CD4-positive, alpha-beta T cell treated with Interleukin-4 for 4 hours (primary cell): Measurements from ENCODE around the gene DPAGT1.

Experiments
- DNase-seq: peaks from one replicate; pipeline ENCODE4 v3.0.0-alpha.2; 2020

The DPAGT1 gene

DNA sequence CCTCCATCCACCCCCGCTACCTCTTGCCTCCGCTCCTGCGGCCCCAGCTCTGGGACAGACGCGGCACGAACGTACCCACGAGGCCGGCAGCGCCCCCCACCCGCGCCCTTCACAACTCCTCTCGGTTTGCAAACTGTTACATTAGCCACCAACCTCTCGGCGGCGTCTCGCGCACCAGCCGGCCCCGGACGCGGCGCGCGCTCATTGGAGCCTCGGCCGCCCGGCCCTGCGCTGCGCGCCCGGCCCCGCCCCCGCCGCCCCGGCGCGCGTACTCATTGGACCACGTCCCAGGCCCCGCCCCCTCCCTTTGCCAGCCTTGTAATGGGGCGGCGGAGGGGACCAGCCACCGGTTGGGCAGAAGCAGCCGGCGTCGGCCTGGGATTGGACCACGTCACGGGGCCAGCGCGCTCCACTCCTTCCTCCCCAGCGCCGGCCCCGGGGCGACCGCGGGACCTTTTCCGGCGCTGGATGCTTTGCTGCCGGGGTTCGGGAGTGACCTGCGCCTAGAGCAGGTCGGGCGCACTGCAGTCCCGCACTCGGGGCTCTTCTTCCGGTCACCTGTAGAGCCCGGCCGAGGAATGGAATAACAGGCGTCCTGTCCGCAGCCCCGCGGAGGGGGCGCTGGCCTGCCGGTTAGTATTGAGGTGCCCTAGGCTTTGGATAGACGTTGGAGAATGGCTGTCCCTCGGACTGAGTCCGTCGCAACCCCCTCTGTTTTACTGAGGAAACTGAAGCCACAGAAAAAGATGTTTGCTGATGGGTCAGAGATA lies 44.5 kb downstream of the DPAGT1 start, which contains the start of gene HYOU1:
HYOU1 (minus strand) TSS at position 206 of the 770 bp plus-strand sequence. CDS start 1,045 bp downstream, outside the sequence.
- DNase-seq = peak; percentile 96

DNA sequence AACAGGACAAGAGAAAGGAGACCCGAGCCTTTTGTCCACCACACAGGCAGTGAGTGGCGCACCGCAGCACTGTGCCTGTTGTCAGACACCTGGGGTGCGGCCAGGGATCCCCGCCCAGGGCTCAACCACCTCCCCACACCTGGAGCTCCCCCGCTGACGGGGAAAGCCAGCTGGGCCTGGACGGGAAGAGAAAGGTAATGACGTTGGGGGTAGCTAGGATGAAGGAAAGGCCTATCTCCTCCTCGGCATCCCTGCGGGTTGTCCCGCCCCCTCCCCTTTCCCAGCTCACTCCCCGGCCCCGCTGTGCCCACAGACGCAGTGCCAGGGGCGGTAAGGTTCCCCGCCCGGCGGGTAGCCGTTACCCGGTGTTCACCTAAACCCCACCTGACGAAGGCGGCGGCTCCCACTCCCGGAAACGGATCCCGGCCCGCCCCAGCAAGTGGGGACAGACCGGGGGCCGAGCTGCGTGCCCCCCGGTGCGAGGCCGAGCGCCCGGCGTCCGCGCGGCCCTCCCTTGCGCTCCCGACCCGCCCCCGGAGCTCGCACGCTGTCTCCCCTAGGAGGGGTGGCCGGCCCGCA lies 45.1 kb downstream of the DPAGT1 start:
- peak; percentile 38 for DNase-seq

DNA sequence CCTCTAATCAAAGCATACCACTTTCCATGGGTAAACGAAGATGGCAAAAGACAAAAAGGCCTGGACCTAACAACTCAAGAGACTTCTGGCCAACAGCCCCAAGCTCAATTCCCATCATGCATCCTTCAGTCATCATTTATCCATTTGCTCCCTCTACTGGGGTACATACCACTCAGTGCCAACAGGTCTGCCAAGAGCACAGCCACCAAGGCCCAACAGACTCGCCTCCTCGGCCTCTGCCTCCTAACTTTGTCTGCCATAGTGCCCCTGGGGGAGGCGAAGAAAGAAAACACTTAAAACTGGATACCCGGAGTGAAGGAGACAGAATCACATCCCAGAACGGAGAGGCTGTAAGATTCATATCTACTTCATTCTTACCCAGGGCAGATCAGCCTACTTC lies 45.8 kb downstream of the DPAGT1 start:
- DNase-seq = no peak

DNA sequence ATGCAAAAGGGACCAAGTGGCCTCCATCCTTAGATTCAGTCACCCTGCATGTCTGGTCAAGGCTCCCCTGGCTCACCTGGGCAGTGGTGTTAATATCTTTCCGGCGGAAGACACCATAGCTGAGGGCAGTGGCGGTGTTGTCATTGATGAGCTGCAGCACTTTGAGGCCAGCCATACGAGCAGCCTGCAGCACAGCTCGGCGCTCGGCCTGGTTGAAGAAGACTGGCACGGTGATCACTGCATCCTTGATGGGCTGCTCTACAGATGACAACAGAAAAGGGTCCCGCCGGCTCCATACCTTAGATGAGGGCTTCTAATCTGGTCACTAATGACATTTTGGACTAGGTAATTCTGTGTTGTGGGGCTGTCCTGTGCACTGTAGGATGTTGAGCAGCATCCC lies 47.2 kb downstream of the DPAGT1 start:
- DNase-seq = no peak

DNA sequence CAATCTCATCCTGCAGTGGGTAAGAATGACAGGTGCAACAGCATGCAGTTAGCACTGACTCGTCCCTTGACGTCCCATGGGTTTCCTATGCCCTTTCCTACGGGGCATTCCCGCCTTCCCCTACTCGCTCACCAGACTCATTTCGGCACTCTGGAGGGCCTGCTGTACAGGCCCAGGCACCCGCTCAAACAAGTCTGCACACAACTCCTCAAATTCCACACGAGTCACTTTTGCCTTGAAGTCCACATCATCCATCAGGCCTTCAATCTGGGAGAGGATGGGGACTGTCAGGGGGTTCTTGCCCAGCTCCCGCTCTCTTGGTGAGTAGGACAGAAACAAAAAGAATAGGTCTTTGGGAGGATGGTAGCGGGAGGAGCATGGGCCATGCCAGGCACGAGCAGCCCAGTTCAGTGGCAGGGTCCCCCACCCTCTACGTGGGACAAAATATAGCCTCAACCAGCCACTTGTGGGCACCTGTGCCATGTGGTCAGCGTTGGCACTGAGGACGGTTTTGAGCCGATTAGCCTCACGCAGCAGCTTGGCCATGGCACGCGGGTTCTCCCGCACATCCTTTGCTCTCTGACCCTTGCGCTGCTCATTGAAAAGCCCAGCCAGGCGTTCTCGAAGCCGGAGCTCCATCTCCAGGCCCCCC lies 49.4 kb downstream of the DPAGT1 start:
- DNase-seq = no peak

DNA sequence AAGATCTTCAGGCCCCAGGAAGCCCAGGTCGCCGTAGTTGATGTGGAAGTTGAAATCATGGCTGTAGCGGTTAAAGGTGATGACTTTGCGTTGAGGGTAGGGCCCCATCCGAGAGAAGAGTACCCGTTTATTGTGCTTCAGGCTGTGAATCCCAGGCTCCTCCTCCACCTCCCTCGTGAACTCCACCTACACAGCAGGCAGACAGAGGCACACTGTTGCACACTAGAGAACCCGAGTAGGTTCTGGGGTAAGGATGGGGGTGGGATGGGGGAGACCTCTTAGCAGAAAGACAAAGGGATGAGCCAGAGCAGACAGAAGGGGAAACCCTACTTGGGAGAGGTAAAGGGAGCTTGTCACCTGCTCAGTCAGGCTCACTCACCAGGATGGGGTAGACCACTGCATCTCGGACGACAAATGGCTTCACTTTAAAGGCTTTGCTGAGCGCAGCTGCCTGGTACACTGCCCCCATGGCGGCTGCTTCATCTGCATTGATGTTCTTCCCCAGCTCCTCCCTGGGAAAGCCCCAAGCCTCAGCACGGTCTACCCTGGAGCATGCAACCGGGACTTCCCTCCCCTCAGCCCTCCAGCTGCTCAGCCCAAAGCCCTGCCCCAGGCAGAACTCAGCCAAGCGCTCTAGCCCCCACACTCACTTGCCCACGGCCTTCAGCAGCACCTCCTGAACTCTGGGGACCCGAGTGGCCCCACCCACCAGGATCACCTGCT lies 50.1 kb downstream of the DPAGT1 start:
- peak; percentile 37 for DNase-seq

DNA sequence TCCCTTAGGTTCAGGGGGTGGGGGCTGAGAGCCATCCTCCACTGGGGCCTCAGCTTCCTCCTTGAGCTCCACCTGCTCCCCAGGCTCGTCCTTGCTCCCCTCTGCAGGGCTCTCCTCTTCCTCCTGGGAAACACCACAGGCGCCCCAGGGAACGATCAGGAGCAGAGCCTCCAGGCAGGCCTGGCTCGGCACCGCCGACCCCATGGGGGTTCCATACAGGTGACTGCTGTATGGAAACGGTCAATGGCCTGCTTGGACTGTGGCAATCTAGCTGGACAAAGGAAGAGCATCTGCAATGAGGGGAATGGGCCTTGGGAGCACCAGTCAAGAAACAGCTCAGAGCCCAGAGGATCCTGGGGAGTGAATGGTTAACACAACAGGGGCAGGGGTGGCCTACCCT lies 52.6 kb downstream of the DPAGT1 start:
- DNase-seq = no peak

DNA sequence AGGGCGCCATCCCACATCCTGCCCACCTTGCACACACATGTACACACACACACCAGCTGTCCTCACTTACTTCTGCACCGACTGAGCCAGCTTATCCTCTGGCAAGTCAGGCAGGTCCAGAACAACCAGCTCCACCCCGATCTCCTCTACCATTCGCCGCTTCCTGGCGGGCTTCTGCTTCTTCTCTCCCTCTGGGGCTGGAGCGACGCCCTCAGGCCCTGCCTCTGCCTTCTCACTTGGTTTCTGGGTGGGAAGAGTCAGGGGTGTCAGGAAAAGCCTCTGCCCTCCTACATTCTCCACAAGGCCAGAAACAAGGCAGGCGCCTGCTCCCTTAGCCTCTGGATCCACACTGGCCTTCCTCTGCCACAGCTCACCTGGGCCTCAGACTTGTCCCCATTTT lies 53.0 kb downstream of the DPAGT1 start:
- no peak for DNase-seq

DNA sequence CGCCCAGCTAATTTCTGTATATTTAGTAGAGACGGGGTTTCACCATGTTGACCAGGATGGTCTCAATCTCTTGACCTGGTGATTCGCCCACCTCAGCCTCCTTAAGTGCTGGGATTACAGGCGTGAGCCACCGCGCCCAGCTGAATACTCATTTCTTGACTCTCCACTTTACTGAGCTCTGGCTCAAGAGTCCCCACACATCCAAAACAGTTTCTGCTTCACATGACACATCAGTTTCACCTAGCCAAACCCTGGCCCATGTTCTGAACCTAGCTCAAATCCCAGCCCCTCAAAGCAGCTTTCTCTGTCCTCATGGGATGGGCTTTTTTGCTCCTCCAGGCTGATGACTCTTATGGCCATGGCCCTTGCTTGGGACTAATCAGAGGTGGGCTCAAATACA lies 54.4 kb downstream of the DPAGT1 start:
- no peak for DNase-seq
